HepG2 (cell line): ENCODE data around the gene NDUFAF3. TPM values are rescaled to one million over a fixed set of nuclear protein-coding genes. Genes with fewer than 3 reads are reported as not detected.

ENCODE experiments used
- BORCS8-MEF2B ChIP-seq: sonication (generic); formaldehyde crosslinking; IDR thresholded peaks from 2 replicates; pipeline ENCODE4 v1.8.0; 2022; ENCODE audit warnings: mild to moderate bottlenecking, missing genetic modification reagents
- ELF4 ChIP-seq: sonication (generic); formaldehyde crosslinking; IDR thresholded peaks from 2 replicates; pipeline ENCODE4 v1.5.0; 2020; ENCODE audit warnings: missing genetic modification reagents, mild to moderate bottlenecking, moderate library complexity, borderline replicate concordance
- ETV5 ChIP-seq: IDR thresholded peaks from 2 replicates; pipeline ENCODE4 v1.6.1; 2018; ENCODE audit warnings: missing biosample characterization, missing genetic modification reagents, inconsistent platforms, borderline replicate concordance
- KAT7 ChIP-seq: IDR thresholded peaks from 2 replicates; pipeline ENCODE4 v1.6.1; 2018; ENCODE audit warnings: borderline replicate concordance, missing compliant biosample characterization
- KAT8 ChIP-seq: IDR thresholded peaks from 2 replicates; pipeline ENCODE4 v1.6.1; 2016; ENCODE audit warnings: missing genetic modification reagents, missing compliant biosample characterization
- KLF6 ChIP-seq: IDR thresholded peaks from 2 replicates; pipeline ENCODE4 v1.8.0; 2016; ENCODE audit warnings: missing biosample characterization, missing genetic modification reagents
- NFKBIZ ChIP-seq: IDR thresholded peaks from 2 replicates; pipeline ENCODE4 v1.6.1; 2018; ENCODE audit warnings: missing genetic modification reagents, missing compliant biosample characterization
- SSRP1 ChIP-seq: IDR thresholded peaks from 2 replicates; pipeline ENCODE4 v1.6.1; 2016; ENCODE audit warnings: control low read depth
- TAF1 ChIP-seq: sonication (generic); formaldehyde crosslinking; IDR thresholded peaks from 2 replicates; pipeline ENCODE4 v1.4.0; 2020; ENCODE audit warnings: missing genetic modification reagents
- ZC3H4 ChIP-seq: sonication (generic); formaldehyde crosslinking; IDR thresholded peaks from 2 replicates; pipeline ENCODE4 v1.4.0; 2020; ENCODE audit warnings: missing genetic modification reagents, borderline replicate concordance
- ZFP1 ChIP-seq: IDR thresholded peaks from 2 replicates; pipeline ENCODE4 v1.6.1; 2016
- ZFP36L1 ChIP-seq: sonication (generic); formaldehyde crosslinking; IDR thresholded peaks from 2 replicates; pipeline ENCODE4 v1.8.0; 2022; ENCODE audit warnings: mild to moderate bottlenecking, missing genetic modification reagents, moderate library complexity
- ZNF207 ChIP-seq: fragments of 450-650 bp; IDR thresholded peaks from 2 replicates; pipeline ENCODE4 v1.6.1; 2016; ENCODE audit warnings: antibody characterized with exemption, borderline replicate concordance
- ZNF446 ChIP-seq: sonication (generic); formaldehyde crosslinking; IDR thresholded peaks from 2 replicates; pipeline ENCODE4 v1.5.0; 2020; ENCODE audit warnings: mild to moderate bottlenecking, missing genetic modification reagents
- ZNF558 ChIP-seq: sonication (generic); formaldehyde crosslinking; IDR thresholded peaks from 2 replicates; pipeline ENCODE4 v1.9.0; 2022; ENCODE audit warnings: mild to moderate bottlenecking, missing genetic modification reagents, borderline replicate concordance
- ZNF670 ChIP-seq: sonication (generic); formaldehyde crosslinking; IDR thresholded peaks from 2 replicates; pipeline ENCODE4 v1.8.0; 2022; ENCODE audit warnings: mild to moderate bottlenecking, missing genetic modification reagents, borderline replicate concordance
- ZNF781 ChIP-seq: sonication (generic); formaldehyde crosslinking; IDR thresholded peaks from 2 replicates; pipeline ENCODE4 v1.5.1; 2020; ENCODE audit warnings: borderline replicate concordance, mild to moderate bottlenecking, missing genetic modification reagents; ENCODE audit errors: not compliant biosample characterization
- ZNF850 ChIP-seq: sonication (generic); formaldehyde crosslinking; conservative IDR thresholded peaks from 2 replicates; pipeline ENCODE4 v1.9.0; 2021; ENCODE audit warnings: mild to moderate bottlenecking, missing genetic modification reagents
- ZSCAN21 ChIP-seq: sonication (generic); formaldehyde crosslinking; IDR thresholded peaks from 2 replicates; pipeline ENCODE4 v1.8.0; 2022; ENCODE audit warnings: mild to moderate bottlenecking, missing genetic modification reagents, moderate library complexity, borderline replicate concordance
- polyA plus RNA-seq, 8 experiments: library from polyadenylated mRNA; depleted of rRNA in 3 of 8; stranded (reverse) in 7 of 8; unstranded in 1 of 8; fragments of >200 nt; fragmentation: Illumina TruSeq in 4 of 8; extraction: Trizol in 4 of 8; gene quantifications; 2 replicates each; pipeline versions ENCODE4 v1.2.1 to v1.2.3, GENCODE V29; 2011 to 2016; ENCODE audit warnings: low read depth in 4 of 8, missing spikeins in 1 of 8, mixed read lengths in 1 of 8; ENCODE audit not compliant: insufficient read depth in 1 of 8
- total RNA-seq, 5 experiments: library from RNA; depleted of rRNA; stranded (reverse); fragments of >200 nt; fragmentation: Illumina TruSeq; extraction: Trizol; gene quantifications; 2 replicates each; pipeline ENCODE4 v1.2.3, GENCODE V29; 2016; ENCODE audit warnings: low read depth in 1 of 5
- TF ChIP-seq, protein P1 (sequence below), 2 experiments: IDR thresholded peaks; 2 replicates each; pipeline ENCODE4 v1.6.1; 2011 to 2012; ENCODE audit warnings: low read length in 2 of 2, borderline replicate concordance in 1 of 2, low read depth in 1 of 2, mild to moderate bottlenecking in 1 of 2, moderate library complexity in 1 of 2
- TF ChIP-seq, protein P2 (sequence below): sonication (generic); formaldehyde crosslinking; IDR thresholded peaks from 2 replicates; pipeline ENCODE4 v1.4.0; 2020; ENCODE audit warnings: missing genetic modification reagents, borderline replicate concordance
- TF ChIP-seq, protein P3 (sequence below): sonication (generic); formaldehyde crosslinking; IDR thresholded peaks from 2 replicates; pipeline ENCODE4 v1.9.0; 2021; ENCODE audit warnings: missing genetic modification reagents, borderline replicate concordance

Gene NDUFAF3
- total and polyA plus RNA-seq, 2 of the 13 experiments (the other 11 are each of a cell fraction or from before 2014, with no cell fraction given) = 39.0 to 50.0 TPM

DNA sequence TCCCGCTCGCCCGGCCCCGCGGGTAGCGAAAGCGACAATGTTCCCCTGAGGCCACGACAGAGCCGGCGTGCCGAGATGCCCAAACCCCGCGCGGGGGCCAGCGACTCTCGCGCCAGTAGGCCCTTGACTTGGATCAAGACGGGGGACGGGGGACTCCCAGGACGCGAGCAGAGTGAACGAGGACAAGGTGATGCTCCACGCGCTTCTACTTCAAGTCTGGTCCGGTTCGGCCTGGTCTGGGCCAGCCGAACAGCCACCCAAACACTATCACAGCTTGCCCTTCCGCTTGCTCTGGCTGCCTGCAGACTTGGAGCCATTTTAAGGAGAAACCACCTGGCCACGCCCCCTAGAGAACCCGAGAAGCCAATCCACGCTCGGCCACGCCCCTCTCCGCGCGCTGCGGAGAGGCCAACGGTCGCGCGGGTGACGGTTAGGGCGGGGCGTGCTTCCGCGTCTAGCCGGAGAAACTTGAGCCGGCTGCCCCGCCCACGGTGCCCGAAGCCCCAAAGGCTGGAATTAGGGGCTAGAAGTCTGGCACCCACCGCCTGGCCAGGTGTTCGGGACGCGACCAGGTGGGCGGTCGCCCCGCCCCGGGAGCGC, 608 bp upstream of the NDUFAF3 start (continued):
- TF ChIP-seq ZNF670 (CRISPR knock-in tag) = peak; percentile 89; the same call in 1 of the 2 replicates
- TF ChIP-seq ZNF781 (CRISPR knock-in tag) = no peak
- peak; percentile 82; the same call in 1 of the 2 replicates for TF ChIP-seq NFKBIZ (CRISPR knock-in tag)
- peak; percentile 14; the same call in 1 of the 2 replicates for TF ChIP-seq ZFP36L1 (CRISPR knock-in tag)
- TF ChIP-seq ZNF207 = no peak
- TF ChIP-seq, protein P1, sequence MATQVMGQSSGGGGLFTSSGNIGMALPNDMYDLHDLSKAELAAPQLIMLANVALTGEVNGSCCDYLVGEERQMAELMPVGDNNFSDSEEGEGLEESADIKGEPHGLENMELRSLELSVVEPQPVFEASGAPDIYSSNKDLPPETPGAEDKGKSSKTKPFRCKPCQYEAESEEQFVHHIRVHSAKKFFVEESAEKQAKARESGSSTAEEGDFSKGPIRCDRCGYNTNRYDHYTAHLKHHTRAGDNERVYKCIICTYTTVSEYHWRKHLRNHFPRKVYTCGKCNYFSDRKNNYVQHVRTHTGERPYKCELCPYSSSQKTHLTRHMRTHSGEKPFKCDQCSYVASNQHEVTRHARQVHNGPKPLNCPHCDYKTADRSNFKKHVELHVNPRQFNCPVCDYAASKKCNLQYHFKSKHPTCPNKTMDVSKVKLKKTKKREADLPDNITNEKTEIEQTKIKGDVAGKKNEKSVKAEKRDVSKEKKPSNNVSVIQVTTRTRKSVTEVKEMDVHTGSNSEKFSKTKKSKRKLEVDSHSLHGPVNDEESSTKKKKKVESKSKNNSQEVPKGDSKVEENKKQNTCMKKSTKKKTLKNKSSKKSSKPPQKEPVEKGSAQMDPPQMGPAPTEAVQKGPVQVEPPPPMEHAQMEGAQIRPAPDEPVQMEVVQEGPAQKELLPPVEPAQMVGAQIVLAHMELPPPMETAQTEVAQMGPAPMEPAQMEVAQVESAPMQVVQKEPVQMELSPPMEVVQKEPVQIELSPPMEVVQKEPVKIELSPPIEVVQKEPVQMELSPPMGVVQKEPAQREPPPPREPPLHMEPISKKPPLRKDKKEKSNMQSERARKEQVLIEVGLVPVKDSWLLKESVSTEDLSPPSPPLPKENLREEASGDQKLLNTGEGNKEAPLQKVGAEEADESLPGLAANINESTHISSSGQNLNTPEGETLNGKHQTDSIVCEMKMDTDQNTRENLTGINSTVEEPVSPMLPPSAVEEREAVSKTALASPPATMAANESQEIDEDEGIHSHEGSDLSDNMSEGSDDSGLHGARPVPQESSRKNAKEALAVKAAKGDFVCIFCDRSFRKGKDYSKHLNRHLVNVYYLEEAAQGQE (IDR thresholded peaks at IDR 0.05; ENCODE audit: borderline replicate concordance in 1 of 2, low read depth in 1 of 2, low read length in 2 of 2) = peak in 1 of 2 experiments; percentile 52; a peak in 1 of 4 replicates
- TF ChIP-seq ZNF558 (CRISPR knock-in tag) = peak; percentile 85; the same call in 1 of the 2 replicates
- TF ChIP-seq SSRP1 (CRISPR knock-in tag) = no peak
- peak; percentile 30; the same call in 1 of the 2 replicates for TF ChIP-seq KAT8 (CRISPR knock-in tag)
- TF ChIP-seq, protein P2, sequence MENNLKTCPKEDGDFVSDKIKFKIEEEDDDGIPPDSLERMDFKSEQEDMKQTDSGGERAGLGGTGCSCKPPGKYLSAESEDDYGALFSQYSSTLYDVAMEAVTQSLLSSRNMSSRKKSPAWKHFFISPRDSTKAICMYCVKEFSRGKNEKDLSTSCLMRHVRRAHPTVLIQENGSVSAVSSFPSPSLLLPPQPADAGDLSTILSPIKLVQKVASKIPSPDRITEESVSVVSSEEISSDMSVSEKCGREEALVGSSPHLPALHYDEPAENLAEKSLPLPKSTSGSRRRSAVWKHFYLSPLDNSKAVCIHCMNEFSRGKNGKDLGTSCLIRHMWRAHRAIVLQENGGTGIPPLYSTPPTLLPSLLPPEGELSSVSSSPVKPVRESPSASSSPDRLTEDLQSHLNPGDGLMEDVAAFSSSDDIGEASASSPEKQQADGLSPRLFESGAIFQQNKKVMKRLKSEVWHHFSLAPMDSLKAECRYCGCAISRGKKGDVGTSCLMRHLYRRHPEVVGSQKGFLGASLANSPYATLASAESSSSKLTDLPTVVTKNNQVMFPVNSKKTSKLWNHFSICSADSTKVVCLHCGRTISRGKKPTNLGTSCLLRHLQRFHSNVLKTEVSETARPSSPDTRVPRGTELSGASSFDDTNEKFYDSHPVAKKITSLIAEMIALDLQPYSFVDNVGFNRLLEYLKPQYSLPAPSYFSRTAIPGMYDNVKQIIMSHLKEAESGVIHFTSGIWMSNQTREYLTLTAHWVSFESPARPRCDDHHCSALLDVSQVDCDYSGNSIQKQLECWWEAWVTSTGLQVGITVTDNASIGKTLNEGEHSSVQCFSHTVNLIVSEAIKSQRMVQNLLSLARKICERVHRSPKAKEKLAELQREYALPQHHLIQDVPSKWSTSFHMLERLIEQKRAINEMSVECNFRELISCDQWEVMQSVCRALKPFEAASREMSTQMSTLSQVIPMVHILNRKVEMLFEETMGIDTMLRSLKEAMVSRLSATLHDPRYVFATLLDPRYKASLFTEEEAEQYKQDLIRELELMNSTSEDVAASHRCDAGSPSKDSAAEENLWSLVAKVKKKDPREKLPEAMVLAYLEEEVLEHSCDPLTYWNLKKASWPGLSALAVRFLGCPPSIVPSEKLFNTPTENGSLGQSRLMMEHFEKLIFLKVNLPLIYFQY = peak; percentile 94
- peak; percentile 66 for TF ChIP-seq ZFP1 (CRISPR knock-in tag)
- TF ChIP-seq ZNF446 (CRISPR knock-in tag) = no peak
- peak; percentile 16; the same call in 1 of the 2 replicates for TF ChIP-seq BORCS8-MEF2B
- TF ChIP-seq KAT7 = peak; percentile 20; the same call in 1 of the 2 replicates
- TF ChIP-seq ZNF850 (CRISPR knock-in tag) = peak; percentile 94
- TF ChIP-seq ZSCAN21 (CRISPR knock-in tag) = 0 out of 2 replicates have a peak, but pooled peaks have one; percentile 22
- 0 out of 2 replicates have a peak, but pooled peaks have one; percentile 20 for TF ChIP-seq ZC3H4 (CRISPR knock-in tag)
- peak; percentile 72; the same call in 1 of the 2 replicates for TF ChIP-seq ELF4 (CRISPR knock-in tag)
- TF ChIP-seq ETV5 (CRISPR knock-in tag) = peak; percentile 76
- peak; percentile 92 for TF ChIP-seq TAF1
- TF ChIP-seq, protein P3, sequence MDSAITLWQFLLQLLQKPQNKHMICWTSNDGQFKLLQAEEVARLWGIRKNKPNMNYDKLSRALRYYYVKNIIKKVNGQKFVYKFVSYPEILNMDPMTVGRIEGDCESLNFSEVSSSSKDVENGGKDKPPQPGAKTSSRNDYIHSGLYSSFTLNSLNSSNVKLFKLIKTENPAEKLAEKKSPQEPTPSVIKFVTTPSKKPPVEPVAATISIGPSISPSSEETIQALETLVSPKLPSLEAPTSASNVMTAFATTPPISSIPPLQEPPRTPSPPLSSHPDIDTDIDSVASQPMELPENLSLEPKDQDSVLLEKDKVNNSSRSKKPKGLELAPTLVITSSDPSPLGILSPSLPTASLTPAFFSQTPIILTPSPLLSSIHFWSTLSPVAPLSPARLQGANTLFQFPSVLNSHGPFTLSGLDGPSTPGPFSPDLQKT (CRISPR knock-in tag) = 0 out of 2 replicates have a peak, but pooled peaks have one; percentile 36
- TF ChIP-seq KLF6 = peak; percentile 83
